ENCODE results near the gene SMPD3. TPM values are rescaled to one million over a fixed set of nuclear protein-coding genes. Genes with fewer than 3 reads are reported as not detected.

SMPD3 gene
- total and polyA plus RNA-seq, 9 of the 15 experiments (the other 6 are each of a cell fraction or from before 2014, with no cell fraction given) = 0.03 to 1.2 (median 0.18) TPM

- BruUV-seq (replicated peaks) = no TSS peak
- ATAC-seq (no peak), DNase-seq (ENCODE audit: extremely low read depth in 1 of 4, low spot score in 3 of 4) (no peak), FAIRE-seq (no peak)
- Histone ChIP-seq H3K79me2 (ENCODE audit: control insufficient read depth, insufficient read depth, low read length) (no peaks in the 10 kb centered on the region), H3K9me3 (replicated peaks; ENCODE audit: control insufficient read depth, insufficient read depth, low read depth, low read length) (no peaks in the 10 kb centered on the region), H3K4me3 (no peak overlapping the region), H3K9me1 (ENCODE audit: control insufficient read depth, insufficient read depth, low read length) (no peaks in the 10 kb centered on the region), H3K4me1 (replicated peaks in 1 of 2; ENCODE audit: control insufficient read depth in 2 of 2, insufficient read depth in 2 of 2, low read length in 2 of 2) (no peaks in the 10 kb centered on the region; a peak in 1 of 5 replicates), H3K27me3 (ENCODE audit: control insufficient read depth in 2 of 2, insufficient read depth in 2 of 2, low read length in 2 of 2) (peaks cover 4 to 42% of the 10 kb centered on the region in 2 experiments; a peak in 4 of 5 replicates), H3K27ac (ENCODE audit: extremely low read depth, low read depth, low read length) (no peak overlapping the region), H3K36me3 (ENCODE audit: control insufficient read depth, insufficient read depth, low read length) (no peaks in the 10 kb centered on the region), H3K9ac (ENCODE audit: insufficient read depth in 1 of 2, low read depth in 2 of 2, low read length in 2 of 2) (no peak overlapping the region), H3K4me2 (ENCODE audit: insufficient read depth, low read length) (no peak overlapping the region), H2AFZ (ENCODE audit: low read depth, low read length) (no peak overlapping the region), H4K20me1 (replicated peaks; ENCODE audit: control insufficient read depth, insufficient read depth, low read length) (no peaks in the 10 kb centered on the region)
- TF ChIP-seq SPI1 (IDR thresholded peaks at IDR 0.05; ENCODE audit: borderline replicate concordance, low read depth, low read length) (0 out of 2 replicates have a peak, but pooled peaks have one; percentile 13), ZFP1 (CRISPR knock-in tag; IDR thresholded peaks at IDR 0.05) (no peak)
- intact Hi-C loops (cut with micrococcal nuclease) (no loop called here), in situ Hi-C loops (cut with MboI) (no loop called here)
- WGBS (ENCODE audit: insufficient coverage, low coverage, missing lambda C conversion rate) = 5% methylated on average over 7 of the region's 7 CpGs
- POLR2A ChIA-PET = no interaction called here
- CTCF ChIA-PET (ENCODE audit: low intra/inter-chr PET ratio) = no interaction called here
Measured at GRCh38 chr16:68473358-68474070, 25.2 kb upstream of the SMPD3 start.

- no peaks in the 10 kb centered on the region for H3K9me3 ChIP-seq (replicated peaks; ENCODE audit: control insufficient read depth, insufficient read depth, low read depth, low read length)
- ATAC-seq (peak; percentile 54; the same call in 2 of the 3 replicates), FAIRE-seq (no peak), DNase-seq (ENCODE audit: extremely low read depth in 1 of 4, low spot score in 3 of 4) (no peak)
- BruUV-seq (replicated peaks) = no TSS peak
- H3K4me3 ChIP-seq = no peak overlapping the region
- ChIA-PET CTCF (ENCODE audit: low intra/inter-chr PET ratio) (no interaction called here), POLR2A (no interaction called here)
- 0% methylated on average over 5 of the region's 5 CpGs for WGBS (ENCODE audit: insufficient coverage, low coverage, missing lambda C conversion rate)
- no peaks in the 10 kb centered on the region for H3K9me1 ChIP-seq (ENCODE audit: control insufficient read depth, insufficient read depth, low read length)
- H3K36me3 ChIP-seq (ENCODE audit: control insufficient read depth, insufficient read depth, low read length) = no peaks in the 10 kb centered on the region
- H3K27me3 ChIP-seq (ENCODE audit: control insufficient read depth in 2 of 2, insufficient read depth in 2 of 2, low read length in 2 of 2) = peaks cover 6 to 51% of the 10 kb centered on the region in 2 experiments; a peak in 4 of 5 replicates
- H3K4me2 ChIP-seq (ENCODE audit: insufficient read depth, low read length) = no peak overlapping the region
- H3K27ac ChIP-seq (ENCODE audit: extremely low read depth, low read depth, low read length) = no peak overlapping the region
- in situ Hi-C loops (cut with MboI) (no loop called here), intact Hi-C loops (cut with micrococcal nuclease) (no loop called here)
- no peaks in the 10 kb centered on the region for H3K79me2 ChIP-seq (ENCODE audit: control insufficient read depth, insufficient read depth, low read length)
- H3K9ac ChIP-seq (ENCODE audit: insufficient read depth in 1 of 2, low read depth in 2 of 2, low read length in 2 of 2) = no peak overlapping the region
- TF ChIP-seq MCM7 (IDR thresholded peaks at IDR 0.05) (no peak), TCF3 (CRISPR knock-in tag; IDR thresholded peaks at IDR 0.05) (no peak), GTF2F1 (IDR thresholded peaks at IDR 0.05; ENCODE audit: low read depth, low read length) (no peak), WHSC1 (IDR thresholded peaks at IDR 0.05; ENCODE audit: low read length) (no peak), XRCC4 (IDR thresholded peaks at IDR 0.05; ENCODE audit: extremely low read depth, insufficient read depth, insufficient read length) (no peak), ILK (tag; IDR thresholded peaks at IDR 0.05; ENCODE audit: borderline replicate concordance, low read depth) (no peak)
- H4K20me1 ChIP-seq (replicated peaks; ENCODE audit: control insufficient read depth, insufficient read depth, low read length) = no peaks in the 10 kb centered on the region
- H3K4me1 ChIP-seq (replicated peaks in 1 of 2; ENCODE audit: control insufficient read depth in 2 of 2, insufficient read depth in 2 of 2, low read length in 2 of 2) = no peaks in the 10 kb centered on the region; a peak in 1 of 5 replicates
- no peak overlapping the region for H2AFZ ChIP-seq (ENCODE audit: low read depth, low read length)
Measured at GRCh38 chr16:68472581-68472980, 24.3 kb upstream of the SMPD3 start.
